ENCODE data around the gene KLK7. TPM values are rescaled to one million over a fixed set of nuclear protein-coding genes. Genes with fewer than 3 reads are reported as not detected.

Gene KLK7
- total RNA-seq, 4 donors from 2014 or later: 0.31 to 16.7 TPM; not detected in 2

- Histone ChIP-seq H3K27me3 (peaks cover 93% of the 10 kb centered on the region), H3K9me3 (no peaks in the 10 kb centered on the region), H3K27ac (no peak within 1 kb of the TSS), H3K4me1 (peaks cover 0 to 31% (median 3%) of the 10 kb centered on the region in 3 donors), H3K4me3 (peak within 1 kb of the TSS in 1 of 2 donors; percentile 34), H3K36me3 (no peaks in the 10 kb centered on the region)
- TF ChIP-seq CTCF (IDR thresholded peaks at IDR 0.05) (no peak), POLR2A (IDR thresholded peaks at IDR 0.05) (no peak), POLR2AphosphoS5 (IDR thresholded peaks at IDR 0.05) (no peak), EP300 (IDR thresholded peaks at IDR 0.05) (no peak)
- ATAC-seq: no peak
- no CpG with 5 or more reads among the region's 14 CpGs for WGBS, 2 donors (ENCODE audit: low coverage in 1 of 2)
Measured at GRCh38 chr19:51019544-51019925, 35.8 kb upstream of the KLK7 start, which contains the start of gene KLK10. KLK10 (minus strand) TSS chr19:51019709; CDS start chr19:51019130, 579 bp downstream.

DNA sequence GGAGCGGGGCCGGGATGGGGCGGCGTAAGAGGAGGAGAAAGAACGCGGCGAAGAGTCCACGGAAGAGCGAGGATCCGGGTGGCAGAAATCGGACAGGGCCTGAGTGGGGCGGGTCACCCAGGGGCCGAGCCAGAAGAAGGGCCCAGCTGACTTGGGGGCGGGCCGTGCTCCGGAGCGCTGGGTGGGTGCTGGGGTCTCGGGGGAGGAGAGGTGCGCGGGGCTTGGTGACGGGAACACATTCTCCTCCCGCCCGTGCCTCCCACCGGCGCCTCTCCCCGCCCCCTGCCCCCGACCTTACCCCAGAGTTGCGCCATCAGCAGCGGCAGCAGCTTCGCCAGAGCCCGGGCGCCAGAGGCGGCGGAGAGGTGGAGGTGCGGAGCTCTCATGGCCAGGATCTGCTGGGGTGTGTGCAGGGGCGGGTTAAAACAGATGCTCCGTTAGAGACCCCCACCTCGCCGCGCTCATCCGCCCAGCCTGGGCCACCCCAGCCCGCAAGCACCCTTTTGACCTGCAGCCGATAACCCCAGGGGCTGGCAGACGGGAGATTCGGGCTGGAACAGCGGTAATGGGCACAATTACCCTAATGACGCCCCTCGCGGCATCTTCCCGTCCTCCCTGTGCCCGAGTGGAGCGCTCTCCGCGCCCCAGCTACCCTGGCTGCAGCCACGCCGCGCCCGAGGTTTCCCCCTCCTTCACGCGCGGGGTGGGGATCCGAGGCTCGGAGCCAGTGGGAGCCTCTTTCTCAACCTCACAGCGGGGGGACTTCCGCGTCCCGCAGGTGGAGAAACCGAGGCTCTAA, 35.2 kb upstream of the KLK7 start:
- Histone ChIP-seq H3K27me3 (peaks cover 93% of the 10 kb centered on the region), H3K4me3 (peak overlapping the region in 1 of 2 donors; percentile 34), H3K36me3 (no peaks in the 10 kb centered on the region), H3K4me1 (peaks cover 0 to 31% (median 3%) of the 10 kb centered on the region in 3 donors), H3K9me3 (no peaks in the 10 kb centered on the region), H3K27ac (no peak overlapping the region)
- WGBS, 2 donors (ENCODE audit: low coverage in 1 of 2): 2 to 3% methylated on average over 9 to 13 of the region's 68 CpGs
- TF ChIP-seq POLR2AphosphoS5 (IDR thresholded peaks at IDR 0.05) (no peak), EP300 (IDR thresholded peaks at IDR 0.05) (no peak), POLR2A (IDR thresholded peaks at IDR 0.05) (no peak), CTCF (IDR thresholded peaks at IDR 0.05) (no peak)
- no peak for ATAC-seq

- Histone ChIP-seq H3K4me3 (peak overlapping the region in 1 of 2 donors; percentile 23), H3K27me3 (peaks cover 93% of the 10 kb centered on the region), H3K36me3 (no peaks in the 10 kb centered on the region), H3K9me3 (no peaks in the 10 kb centered on the region), H3K27ac (no peak overlapping the region), H3K4me1 (peaks cover 0 to 31% (median 3%) of the 10 kb centered on the region in 3 donors)
- peak in 2 of 4 experiments; percentile 19 to 29 for TF ChIP-seq CTCF (IDR thresholded peaks at IDR 0.05)
- TF ChIP-seq EP300 (IDR thresholded peaks at IDR 0.05): no peak
- WGBS, 2 donors (ENCODE audit: low coverage in 1 of 2): 1 to 3% methylated on average over 18 to 26 of the region's 68 CpGs
- ATAC-seq: no peak
Measured at GRCh38 chr19:51016798-51017683, 33.3 kb upstream of the KLK7 start.

GRCh38 chr19:51015691-51016267, 32.1 kb upstream of the KLK7 start:
- Histone ChIP-seq H3K27ac (no peak overlapping the region), H3K4me1 (peaks cover 0 to 31% (median 3%) of the 10 kb centered on the region in 3 donors), H3K9me3 (no peaks in the 10 kb centered on the region), H3K36me3 (no peaks in the 10 kb centered on the region), H3K27me3 (peaks cover 97% of the 10 kb centered on the region), H3K4me3 (no peak overlapping the region)
- TF ChIP-seq POLR2A (IDR thresholded peaks at IDR 0.05) (no peak), CTCF (IDR thresholded peaks at IDR 0.05) (no peak), EP300 (IDR thresholded peaks at IDR 0.05) (no peak), POLR2AphosphoS5 (IDR thresholded peaks at IDR 0.05) (no peak)
- WGBS, 2 donors (ENCODE audit: low coverage in 1 of 2): 90% methylated on average over 2 of the region's 19 CpGs; no CpG with 5 or more reads in 1 of the 2 donors
- ATAC-seq: no peak

Data from gastroesophageal sphincter (tissue), 4 donors.